ENCODE measurements around the gene SLC12A3. TPM values are rescaled to one million over a fixed set of nuclear protein-coding genes. Genes with fewer than 3 reads are reported as not detected.
A peak's percentile ranks its signal among the peaks of the same experiment; 100 is the strongest.

Gene SLC12A3
- polyA plus RNA-seq, 3 donors, result 0.03 TPM; not detected in 2

DNA sequence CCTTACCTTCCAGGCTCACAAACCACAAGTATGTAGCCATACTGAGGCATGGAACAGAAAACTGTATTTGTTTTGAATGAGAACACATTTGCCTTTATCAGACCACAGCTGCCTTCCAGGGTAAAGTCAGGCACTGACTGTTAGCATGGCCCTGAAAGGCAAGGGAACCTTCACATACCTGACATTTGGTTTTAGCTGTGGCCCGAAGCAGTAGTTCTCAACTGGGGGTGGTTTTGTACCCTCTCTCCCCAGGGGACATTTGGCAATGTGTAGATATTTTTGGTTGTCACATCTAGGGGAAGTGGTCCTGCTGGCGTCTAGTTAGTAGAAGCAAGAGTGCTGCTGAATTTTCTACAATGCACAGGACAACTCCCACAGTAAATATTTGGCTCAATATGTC lies 76.1 kb downstream of the SLC12A3 start:
- no peak overlapping the region for H3K4me2 ChIP-seq (replicated peaks; ENCODE audit: extremely low read depth, low read length, poor library complexity, severe bottlenecking)
- H3K4me3 ChIP-seq (replicated peaks in 1 of 3; ENCODE audit: low read depth in 2 of 3, low read length in 3 of 3), result no peak overlapping the region
- Mint-ChIP-seq H3K27ac (no peak overlapping the region), H3K27me3 (ENCODE audit: low read depth in 3 of 3) (peaks cover 0 to 3% (median 0%) of the 10 kb centered on the region in 3 donors), H3K4me1 (peaks cover 10% of the 10 kb centered on the region), H3K4me3 (no peak overlapping the region), H3K9me3 (no peaks in the 10 kb centered on the region), H3K36me3 (peaks cover 87 to 96% of the 10 kb centered on the region in 2 donors)
- H3K79me2 ChIP-seq (ENCODE audit: insufficient read depth, low read length), result peaks cover 54% of the 10 kb centered on the region
- TF ChIP-seq, protein P1, sequence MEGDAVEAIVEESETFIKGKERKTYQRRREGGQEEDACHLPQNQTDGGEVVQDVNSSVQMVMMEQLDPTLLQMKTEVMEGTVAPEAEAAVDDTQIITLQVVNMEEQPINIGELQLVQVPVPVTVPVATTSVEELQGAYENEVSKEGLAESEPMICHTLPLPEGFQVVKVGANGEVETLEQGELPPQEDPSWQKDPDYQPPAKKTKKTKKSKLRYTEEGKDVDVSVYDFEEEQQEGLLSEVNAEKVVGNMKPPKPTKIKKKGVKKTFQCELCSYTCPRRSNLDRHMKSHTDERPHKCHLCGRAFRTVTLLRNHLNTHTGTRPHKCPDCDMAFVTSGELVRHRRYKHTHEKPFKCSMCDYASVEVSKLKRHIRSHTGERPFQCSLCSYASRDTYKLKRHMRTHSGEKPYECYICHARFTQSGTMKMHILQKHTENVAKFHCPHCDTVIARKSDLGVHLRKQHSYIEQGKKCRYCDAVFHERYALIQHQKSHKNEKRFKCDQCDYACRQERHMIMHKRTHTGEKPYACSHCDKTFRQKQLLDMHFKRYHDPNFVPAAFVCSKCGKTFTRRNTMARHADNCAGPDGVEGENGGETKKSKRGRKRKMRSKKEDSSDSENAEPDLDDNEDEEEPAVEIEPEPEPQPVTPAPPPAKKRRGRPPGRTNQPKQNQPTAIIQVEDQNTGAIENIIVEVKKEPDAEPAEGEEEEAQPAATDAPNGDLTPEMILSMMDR (IDR thresholded peaks at IDR 0.05), result no peak
- H2AFZ ChIP-seq (ENCODE audit: insufficient read depth, low read depth, low read length, poor library complexity, severe bottlenecking), result no peak overlapping the region
- no peaks in the 10 kb centered on the region for H3K9me3 ChIP-seq (replicated peaks in 1 of 2; ENCODE audit: control insufficient read depth in 1 of 2, insufficient read depth in 1 of 2, low read length in 2 of 2)
- H3K36me3 ChIP-seq (replicated peaks in 1 of 2; ENCODE audit: control insufficient read depth in 1 of 2, insufficient read depth in 2 of 2, low read length in 2 of 2), result peaks cover 95 to 99% of the 10 kb centered on the region in 2 donors
- no peak for DNase-seq
- no peak overlapping the region for H3K9ac ChIP-seq (ENCODE audit: insufficient read depth, low read length, poor library complexity, severe bottlenecking)
- no CpG with 5 or more reads among the region's 2 CpGs for WGBS (ENCODE audit: insufficient coverage)
- H3K27me3 ChIP-seq (ENCODE audit: control insufficient read depth in 2 of 2, insufficient read depth in 2 of 2, low read length in 2 of 2), result no peaks in the 10 kb centered on the region
- no peaks in the 10 kb centered on the region for H3K4me1 ChIP-seq (ENCODE audit: control insufficient read depth in 1 of 2, insufficient read depth in 2 of 2, low read length in 2 of 2)
- peaks cover 99% of the 10 kb centered on the region for H4K20me1 ChIP-seq (ENCODE audit: insufficient read depth, low read length)
- intact Hi-C loops (cut with micrococcal nuclease), result no loop called here
- no peak overlapping the region for H3K27ac ChIP-seq (ENCODE audit: low read depth in 1 of 2, low read length in 2 of 2)

- Histone ChIP-seq H3K27ac (ENCODE audit: low read depth in 1 of 2, low read length in 2 of 2) (no peak overlapping the region), H2AFZ (ENCODE audit: insufficient read depth, low read depth, low read length, poor library complexity, severe bottlenecking) (no peak overlapping the region), H4K20me1 (ENCODE audit: insufficient read depth, low read length) (peaks cover 99% of the 10 kb centered on the region), H3K27me3 (ENCODE audit: control insufficient read depth in 2 of 2, insufficient read depth in 2 of 2, low read length in 2 of 2) (no peaks in the 10 kb centered on the region), H3K4me3 (replicated peaks in 1 of 3; ENCODE audit: low read depth in 2 of 3, low read length in 3 of 3) (no peak overlapping the region), H3K4me2 (replicated peaks; ENCODE audit: extremely low read depth, low read length, poor library complexity, severe bottlenecking) (no peak overlapping the region), H3K36me3 (replicated peaks in 1 of 2; ENCODE audit: control insufficient read depth in 1 of 2, insufficient read depth in 2 of 2, low read length in 2 of 2) (peaks cover 90 to 99% of the 10 kb centered on the region in 2 donors), H3K4me1 (ENCODE audit: control insufficient read depth in 1 of 2, insufficient read depth in 2 of 2, low read length in 2 of 2) (no peaks in the 10 kb centered on the region), H3K9me3 (replicated peaks in 1 of 2; ENCODE audit: control insufficient read depth in 1 of 2, insufficient read depth in 1 of 2, low read length in 2 of 2) (no peaks in the 10 kb centered on the region), H3K9ac (ENCODE audit: insufficient read depth, low read length, poor library complexity, severe bottlenecking) (no peak overlapping the region), H3K79me2 (ENCODE audit: insufficient read depth, low read length) (peaks cover 46% of the 10 kb centered on the region)
- intact Hi-C loops (cut with micrococcal nuclease), result no loop called here
- Mint-ChIP-seq H3K9me3 (no peaks in the 10 kb centered on the region), H3K4me1 (peaks cover 4% of the 10 kb centered on the region), H3K27me3 (ENCODE audit: low read depth in 3 of 3) (peaks cover 0 to 6% (median 0%) of the 10 kb centered on the region in 3 donors), H3K4me3 (no peak overlapping the region), H3K27ac (peak overlapping the region in 3 of 7 donors; percentile 18 to 48 (median 30)), H3K36me3 (peaks cover 83 to 94% of the 10 kb centered on the region in 2 donors)
- 76% methylated on average over 5 of the region's 9 CpGs for WGBS (ENCODE audit: insufficient coverage)
- DNase-seq, result no peak
- TF ChIP-seq, protein P1 (IDR thresholded peaks at IDR 0.05), result no peak
These were observed 76.9 kb downstream of the SLC12A3 start for GRCh38 chr16:56941856-56942331.

Data from CD14-positive monocyte (primary cell).